ENCODE measurements around the gene MOB4.

The MOB4 gene

DNA sequence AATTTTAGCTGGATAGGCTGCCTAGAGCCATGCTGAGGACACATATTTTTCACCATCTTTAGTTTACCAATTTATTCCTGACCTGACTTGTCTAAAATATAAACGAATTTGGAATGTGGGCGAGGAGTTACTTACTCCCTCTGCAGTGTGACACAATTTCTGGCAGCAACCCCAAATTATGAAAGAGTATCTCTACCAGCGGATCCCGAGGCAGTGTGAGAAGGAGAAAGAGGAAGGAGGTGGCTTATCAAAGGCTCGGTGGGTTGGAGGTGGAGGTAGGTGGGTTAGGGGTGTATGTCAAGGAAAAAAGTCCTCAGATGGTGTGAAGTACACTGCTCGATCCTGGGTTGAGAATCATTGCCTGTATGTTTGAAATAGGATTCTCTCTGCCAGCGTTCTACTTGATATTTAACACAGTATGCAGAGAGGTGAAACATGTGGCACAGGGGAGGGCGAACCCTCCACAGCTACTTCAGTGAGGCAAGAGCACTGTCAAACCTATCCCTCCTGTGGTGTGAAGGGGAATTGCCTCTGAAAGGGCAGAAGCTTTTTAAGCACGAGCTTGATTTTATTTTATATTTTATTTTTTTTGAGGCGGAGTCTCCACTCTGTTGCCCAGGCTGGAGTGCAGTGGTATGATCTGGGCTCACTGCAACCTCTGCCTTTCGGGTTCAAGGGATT is 83.6 kb downstream of the MOB4 start:
- Histone ChIP-seq H3K27ac (no peak overlapping the region), H3K79me2 (no peaks in the 10 kb centered on the region), H3K36me3 (ENCODE audit: control insufficient read depth, insufficient read depth, low read length) (no peaks in the 10 kb centered on the region), H3K4me1 (no peaks in the 10 kb centered on the region), H3K4me2 (ENCODE audit: low read length) (no peak overlapping the region), H3K9me3 (ENCODE audit: control insufficient read depth, low read length) (no peaks in the 10 kb centered on the region), H2AFZ (no peak overlapping the region), H3K4me3 (ENCODE audit: low read depth, low read length) (no peak overlapping the region), H3K27me3 (ENCODE audit: control insufficient read depth, insufficient read depth, low read length) (no peaks in the 10 kb centered on the region), H3K9ac (no peak overlapping the region)
- TF ChIP-seq, protein P1, sequence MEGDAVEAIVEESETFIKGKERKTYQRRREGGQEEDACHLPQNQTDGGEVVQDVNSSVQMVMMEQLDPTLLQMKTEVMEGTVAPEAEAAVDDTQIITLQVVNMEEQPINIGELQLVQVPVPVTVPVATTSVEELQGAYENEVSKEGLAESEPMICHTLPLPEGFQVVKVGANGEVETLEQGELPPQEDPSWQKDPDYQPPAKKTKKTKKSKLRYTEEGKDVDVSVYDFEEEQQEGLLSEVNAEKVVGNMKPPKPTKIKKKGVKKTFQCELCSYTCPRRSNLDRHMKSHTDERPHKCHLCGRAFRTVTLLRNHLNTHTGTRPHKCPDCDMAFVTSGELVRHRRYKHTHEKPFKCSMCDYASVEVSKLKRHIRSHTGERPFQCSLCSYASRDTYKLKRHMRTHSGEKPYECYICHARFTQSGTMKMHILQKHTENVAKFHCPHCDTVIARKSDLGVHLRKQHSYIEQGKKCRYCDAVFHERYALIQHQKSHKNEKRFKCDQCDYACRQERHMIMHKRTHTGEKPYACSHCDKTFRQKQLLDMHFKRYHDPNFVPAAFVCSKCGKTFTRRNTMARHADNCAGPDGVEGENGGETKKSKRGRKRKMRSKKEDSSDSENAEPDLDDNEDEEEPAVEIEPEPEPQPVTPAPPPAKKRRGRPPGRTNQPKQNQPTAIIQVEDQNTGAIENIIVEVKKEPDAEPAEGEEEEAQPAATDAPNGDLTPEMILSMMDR (IDR thresholded peaks at IDR 0.05), result peak; percentile 23

DNA sequence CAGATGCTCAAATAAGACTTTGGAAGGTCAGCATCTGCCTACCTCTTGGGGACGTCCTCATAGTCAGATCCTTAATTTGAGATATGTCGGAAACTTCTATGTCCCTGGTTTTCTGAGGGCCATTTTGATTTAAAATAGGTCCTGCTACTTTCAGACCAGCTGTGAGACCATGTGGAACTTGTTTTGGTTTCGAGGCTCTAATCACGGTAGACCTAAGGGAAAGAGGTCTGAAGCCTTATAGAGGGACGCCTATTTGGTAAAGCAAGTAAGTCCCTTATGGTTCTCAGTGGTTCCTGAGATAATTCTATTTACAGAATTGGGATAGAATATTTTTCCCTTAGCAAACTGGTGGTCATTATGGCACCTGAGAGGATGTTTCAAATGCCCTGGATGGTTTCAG is 84.4 kb downstream of the MOB4 start:
- Histone ChIP-seq H3K9ac (no peak overlapping the region), H3K27me3 (ENCODE audit: control insufficient read depth, insufficient read depth, low read length) (no peaks in the 10 kb centered on the region), H3K27ac (no peak overlapping the region), H3K36me3 (ENCODE audit: control insufficient read depth, insufficient read depth, low read length) (no peaks in the 10 kb centered on the region), H3K9me3 (ENCODE audit: control insufficient read depth, low read length) (no peaks in the 10 kb centered on the region), H2AFZ (no peak overlapping the region), H3K4me1 (no peaks in the 10 kb centered on the region), H3K4me2 (ENCODE audit: low read length) (no peak overlapping the region), H3K4me3 (ENCODE audit: low read depth, low read length) (no peak overlapping the region), H3K79me2 (no peaks in the 10 kb centered on the region)
- TF ChIP-seq, protein P1 (IDR thresholded peaks at IDR 0.05), result no peak

DNA sequence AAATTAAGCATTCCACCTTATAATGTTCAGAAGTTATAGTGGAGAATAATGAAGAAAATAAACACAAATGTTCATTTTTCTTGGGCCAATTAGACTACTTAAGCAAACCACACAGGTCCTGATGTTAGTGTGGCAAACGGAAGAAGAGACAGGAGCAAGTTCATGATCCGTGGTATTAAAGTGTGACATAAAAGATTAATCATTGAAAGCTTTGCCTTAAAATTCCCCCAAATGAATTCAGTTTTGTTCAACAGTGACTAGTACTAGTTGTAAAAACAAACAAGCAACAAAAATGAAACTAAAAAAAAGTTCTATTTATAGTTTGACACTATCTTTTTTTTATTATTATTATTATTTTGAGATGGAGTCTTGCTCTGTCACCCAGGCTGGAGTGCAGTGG is 85.9 kb downstream of the MOB4 start:
- Histone ChIP-seq H3K9me3 (ENCODE audit: control insufficient read depth, low read length) (no peaks in the 10 kb centered on the region), H3K36me3 (ENCODE audit: control insufficient read depth, insufficient read depth, low read length) (no peaks in the 10 kb centered on the region), H3K4me1 (no peaks in the 10 kb centered on the region), H3K4me2 (ENCODE audit: low read length) (no peak overlapping the region), H3K79me2 (no peaks in the 10 kb centered on the region), H3K27ac (no peak overlapping the region), H3K27me3 (ENCODE audit: control insufficient read depth, insufficient read depth, low read length) (no peaks in the 10 kb centered on the region), H2AFZ (no peak overlapping the region), H3K9ac (no peak overlapping the region), H3K4me3 (ENCODE audit: low read depth, low read length) (no peak overlapping the region)
- TF ChIP-seq, protein P1 (IDR thresholded peaks at IDR 0.05), result no peak
